GM19468 (cell line): ENCODE data around the gene FBLN5.

Experiments used
- ATAC-seq: cut with Tn5 transposase; IDR thresholded peaks from one replicate; pipeline ENCODE4 v1.9.1; 2021; ENCODE audit warnings: mild to moderate bottlenecking, moderate library complexity, moderate number of reproducible peaks; ENCODE audit not compliant: unreplicated experiment; ENCODE audit errors: extremely low read depth

Gene FBLN5

DNA sequence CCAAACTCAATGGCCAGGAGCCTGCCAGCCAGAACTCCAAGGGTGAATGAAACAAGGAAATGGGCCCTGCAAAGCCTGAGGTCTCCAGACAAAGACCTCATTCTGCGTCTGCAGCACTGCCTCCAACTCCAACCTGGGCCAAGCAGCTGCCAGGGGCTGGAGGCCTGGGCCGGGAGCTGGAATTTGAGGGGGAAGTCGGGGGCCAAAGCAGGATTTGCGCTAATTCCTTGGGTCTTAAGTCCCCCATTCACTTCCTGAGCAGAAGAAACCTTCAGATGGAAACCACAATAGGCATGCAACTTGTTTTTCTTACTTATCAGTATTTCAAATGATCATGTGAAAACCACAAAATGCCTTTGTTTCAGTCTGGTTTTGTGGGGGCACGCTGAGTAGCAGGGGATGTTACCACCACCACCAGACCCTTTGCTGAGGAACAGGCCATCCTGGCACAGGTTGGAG, 57.2 kb downstream of the FBLN5 start:
- ATAC-seq = no peak

DNA sequence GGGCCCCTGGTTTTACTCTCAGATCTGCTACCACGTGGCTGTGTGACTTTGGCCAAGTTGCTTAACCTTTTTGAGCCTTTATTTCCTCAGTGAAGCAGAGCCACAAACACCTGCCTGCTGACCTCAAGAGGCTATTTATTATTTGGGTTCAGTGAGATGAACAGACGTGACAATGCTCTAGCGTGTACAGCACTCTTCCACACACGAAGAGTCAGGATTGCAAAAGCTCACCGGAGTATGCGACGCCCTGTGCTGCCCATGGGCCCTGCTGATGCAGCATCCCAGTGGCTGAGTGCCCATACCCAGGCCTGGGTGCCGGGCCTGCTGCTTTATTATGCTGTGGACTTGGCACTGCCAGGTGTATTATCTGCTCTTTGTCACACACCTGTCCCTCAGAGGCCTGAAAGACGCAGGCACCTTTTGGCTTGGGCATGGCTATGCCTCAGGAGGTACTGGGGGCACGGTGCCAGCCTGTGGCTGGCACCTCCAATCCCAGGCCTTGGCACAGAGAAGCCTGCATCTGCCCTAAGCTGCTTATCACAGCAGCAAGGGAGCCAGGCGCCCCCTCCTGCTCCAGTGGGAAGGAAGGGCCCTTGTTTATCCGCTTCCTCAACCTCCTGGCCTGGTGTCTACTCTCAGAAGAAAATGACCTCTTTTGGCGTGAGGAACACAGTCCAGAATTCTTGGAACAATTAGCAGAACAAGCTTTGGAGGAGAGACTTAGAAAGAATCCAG, 57.9 kb downstream of the FBLN5 start:
- ATAC-seq = no peak

DNA sequence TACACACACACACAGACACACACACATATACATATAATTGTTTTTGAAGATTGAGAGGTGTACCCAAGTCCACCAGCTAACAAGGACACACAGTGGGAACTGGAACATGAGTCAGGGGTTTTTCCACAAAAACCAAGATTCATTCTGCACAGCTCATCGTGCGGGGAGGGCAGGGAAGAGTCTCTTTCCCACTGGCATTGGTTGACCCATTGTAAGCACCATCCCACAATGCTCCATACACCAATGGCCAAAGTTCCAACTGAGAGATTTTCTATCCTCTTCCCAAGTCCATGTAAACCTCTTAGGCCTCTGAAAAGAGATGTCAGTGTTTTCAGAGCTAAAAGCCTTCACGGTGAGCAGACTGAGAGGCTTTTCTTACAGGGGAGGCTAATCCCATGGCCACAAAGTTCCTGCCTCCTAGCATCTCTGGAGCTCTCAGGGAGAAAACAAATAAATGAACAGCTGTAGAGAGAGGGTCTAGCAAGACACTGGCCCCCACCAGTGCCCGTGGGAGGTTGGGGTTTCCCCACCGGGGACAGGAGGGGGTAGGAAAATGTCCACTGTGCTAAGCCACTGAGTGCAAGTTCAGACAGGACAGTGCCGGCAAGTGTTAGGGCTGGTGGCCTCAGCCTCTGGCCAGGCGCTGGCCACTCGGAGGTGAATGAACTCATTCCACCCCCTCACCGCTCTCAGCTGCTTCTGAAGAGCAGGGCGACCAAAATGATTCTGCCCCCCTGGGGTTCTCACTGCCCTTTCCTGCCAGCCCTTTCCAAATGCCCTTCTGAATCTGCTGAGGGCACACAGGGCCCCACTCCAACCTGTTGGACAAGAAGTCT, 58.6 kb downstream of the FBLN5 start:
- no peak for ATAC-seq

DNA sequence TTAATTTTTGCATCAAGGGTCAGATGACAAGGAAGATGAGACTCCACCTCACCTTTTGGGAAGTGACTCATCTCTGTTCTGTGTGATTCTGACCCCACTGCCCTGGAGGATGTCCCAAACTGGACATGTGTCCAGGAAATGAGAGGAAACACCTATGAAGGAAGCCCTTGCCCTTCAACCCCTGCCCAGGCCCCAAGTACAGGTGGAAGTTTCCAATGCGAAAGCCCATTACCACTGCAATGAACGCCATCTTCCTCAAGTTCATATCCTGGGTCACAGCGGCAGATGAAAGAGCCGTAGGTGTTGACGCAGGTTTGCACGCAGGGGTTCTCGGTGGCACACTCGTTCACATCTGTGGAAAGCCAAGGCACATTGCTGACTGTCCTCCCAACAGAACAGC, 60.5 kb downstream of the FBLN5 start:
- no peak for ATAC-seq

DNA sequence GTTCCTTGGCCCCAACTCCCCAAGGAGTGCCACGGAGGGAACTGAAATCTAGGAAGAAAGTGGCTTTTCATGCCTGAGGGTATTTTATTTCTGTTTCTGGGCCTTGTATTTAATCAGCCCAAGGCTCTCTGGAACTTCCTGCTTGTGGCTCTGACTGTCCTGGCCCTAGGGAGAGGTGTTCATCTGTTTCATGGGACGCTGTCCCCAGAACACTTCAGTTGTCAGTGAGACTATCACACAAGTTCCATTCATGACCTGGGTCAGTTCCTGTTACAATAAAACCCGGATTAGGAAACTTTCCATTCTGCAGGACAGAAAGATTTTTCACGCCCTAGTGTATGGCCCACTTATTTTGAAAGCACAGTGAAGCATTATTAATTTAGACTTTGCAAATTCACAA, 61.7 kb downstream of the FBLN5 start:
- no peak for ATAC-seq

DNA sequence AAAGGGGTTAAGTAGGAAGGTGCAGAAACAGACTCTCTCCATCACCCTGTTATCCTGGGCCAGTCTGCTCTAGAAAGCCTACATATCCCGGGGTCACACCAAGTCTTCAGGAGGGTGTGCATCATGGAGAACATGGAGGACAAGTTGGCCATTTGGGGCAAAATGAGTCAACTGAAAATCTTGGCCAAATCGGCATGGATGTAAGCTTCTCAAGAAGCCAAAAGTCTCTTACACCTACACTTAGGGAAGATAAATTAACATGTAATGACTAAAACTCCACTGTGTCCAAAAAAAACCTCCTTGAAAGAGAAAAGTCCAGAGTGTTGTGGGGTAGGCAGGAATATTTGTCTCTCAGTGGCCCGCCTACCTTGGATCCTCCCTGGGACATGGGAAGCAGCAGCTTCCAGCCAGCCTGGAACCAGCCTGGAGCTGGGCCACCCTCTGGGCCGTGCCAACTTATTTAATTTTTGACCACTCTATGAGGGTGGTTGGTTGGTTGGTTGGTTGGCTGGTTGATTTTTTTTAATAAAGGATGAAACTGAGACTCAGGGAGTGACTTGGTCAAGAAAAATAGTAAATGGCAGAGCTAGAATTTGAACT, 62.3 kb downstream of the FBLN5 start:
- no peak for ATAC-seq

DNA sequence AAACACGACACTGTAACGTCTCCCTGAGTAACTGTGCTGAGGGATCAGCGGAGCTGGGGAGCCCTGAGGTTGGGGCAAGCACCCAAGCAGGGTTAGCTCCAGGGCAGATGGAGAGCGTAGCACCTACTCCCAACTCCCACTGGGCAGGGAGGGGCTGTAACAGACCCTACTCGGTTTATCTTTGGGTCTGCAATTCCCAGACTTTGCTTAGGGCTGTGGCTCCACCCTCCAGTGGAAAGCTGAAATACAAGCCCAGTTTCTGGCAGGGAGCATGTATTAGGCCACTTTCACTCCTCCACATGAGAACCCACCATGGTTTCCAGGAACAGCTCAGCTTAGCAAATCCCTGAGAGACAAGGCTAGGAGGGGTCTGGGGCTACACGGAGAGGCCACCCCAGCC, 62.8 kb downstream of the FBLN5 start:
- ATAC-seq = no peak

DNA sequence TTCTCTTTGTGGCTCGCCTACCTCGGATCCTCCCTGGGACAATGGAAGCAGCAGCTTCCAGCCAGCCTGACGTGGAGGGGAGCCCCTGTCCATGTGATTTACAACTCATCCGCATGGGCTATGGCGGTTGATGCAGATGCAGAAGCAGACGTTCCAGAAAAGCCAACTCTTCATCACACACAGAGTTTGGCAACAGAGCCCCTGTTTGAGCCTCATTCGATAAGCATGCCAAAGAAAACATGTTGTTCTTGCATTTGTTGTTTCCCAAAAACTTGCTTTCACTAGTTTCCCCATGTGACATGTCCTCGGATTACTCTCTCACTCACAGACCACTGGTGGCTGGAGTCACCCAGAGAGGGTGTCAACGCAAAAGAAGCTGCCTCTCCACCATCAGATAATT, 63.7 kb downstream of the FBLN5 start:
- ATAC-seq = no peak

DNA sequence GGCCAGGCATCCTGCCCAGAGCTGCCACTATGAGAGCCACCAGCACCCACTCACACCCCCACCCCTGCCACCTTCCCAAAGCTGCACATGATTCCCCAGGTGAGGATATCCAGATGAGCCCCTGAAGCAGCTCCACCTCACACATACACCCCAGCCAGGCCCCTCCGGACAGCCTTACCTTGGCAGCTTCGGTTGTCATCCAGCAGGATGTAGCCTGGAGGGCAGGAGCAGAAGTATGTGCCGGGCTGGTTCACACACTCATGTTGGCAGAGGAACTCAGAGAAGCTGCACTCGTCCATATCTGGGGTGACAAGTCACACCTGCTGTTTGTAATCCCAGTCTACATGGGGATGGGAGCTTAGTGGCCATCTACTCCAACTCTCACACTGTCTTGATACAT, 64.7 kb downstream of the FBLN5 start:
- no peak for ATAC-seq

DNA sequence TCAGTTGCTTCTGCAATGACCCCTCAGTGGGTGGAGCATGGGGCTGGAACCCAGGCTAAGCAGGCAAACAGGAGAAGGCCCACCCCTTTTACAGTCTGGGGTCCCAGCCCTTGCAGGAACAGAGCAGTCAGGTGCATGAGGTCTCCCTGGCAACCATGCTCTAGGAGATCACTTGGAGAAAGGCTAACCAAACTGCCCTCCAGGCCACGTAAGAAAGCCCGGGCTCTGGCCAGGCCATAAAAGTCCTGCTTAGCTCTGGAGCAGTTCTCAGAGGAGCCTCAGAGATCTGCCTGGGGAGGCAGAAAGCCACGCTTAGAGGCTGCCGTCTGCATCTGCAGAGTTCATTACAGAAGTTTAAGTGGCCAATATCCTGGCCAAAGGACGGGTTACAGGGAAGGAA, 65.1 kb downstream of the FBLN5 start:
- no peak for ATAC-seq

DNA sequence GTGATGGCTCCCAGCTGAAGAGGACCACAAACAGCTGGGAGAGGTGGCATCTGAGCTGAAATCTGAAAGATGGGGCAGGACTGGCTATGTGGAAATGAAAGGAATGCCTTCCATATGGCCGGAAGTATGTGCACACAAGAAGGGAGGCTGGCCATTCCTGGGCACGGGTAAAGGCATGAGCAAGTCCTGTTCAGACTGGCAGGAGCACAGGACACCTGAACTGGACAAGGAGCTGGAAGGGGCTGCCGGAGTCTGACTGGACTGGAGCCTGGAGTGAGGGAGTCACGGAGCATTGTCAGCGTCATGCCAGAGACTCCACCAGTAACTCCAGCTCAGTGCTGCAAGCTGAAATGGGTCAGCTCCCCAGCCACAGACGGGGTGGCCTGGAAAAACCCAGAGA, 68.3 kb downstream of the FBLN5 start:
- no peak for ATAC-seq

DNA sequence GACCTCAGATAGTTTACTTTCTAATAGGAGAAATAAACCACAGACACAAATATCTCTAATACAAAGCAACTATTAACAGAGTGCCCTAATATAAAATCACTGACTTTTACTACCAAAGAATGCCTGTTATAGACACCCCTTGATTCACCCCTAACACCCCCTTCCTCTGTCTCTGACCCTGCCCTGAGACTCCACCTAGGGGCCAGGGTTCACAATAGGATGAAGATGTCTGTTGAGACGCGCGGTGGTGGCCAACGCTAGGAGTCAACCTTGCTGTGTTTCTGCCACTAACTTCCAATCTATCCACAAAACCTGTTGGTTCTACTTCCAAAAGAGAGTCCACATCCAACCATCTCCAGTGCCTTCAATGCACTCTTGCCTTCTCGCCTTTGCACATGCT, 69.2 kb downstream of the FBLN5 start:
- ATAC-seq = no peak

DNA sequence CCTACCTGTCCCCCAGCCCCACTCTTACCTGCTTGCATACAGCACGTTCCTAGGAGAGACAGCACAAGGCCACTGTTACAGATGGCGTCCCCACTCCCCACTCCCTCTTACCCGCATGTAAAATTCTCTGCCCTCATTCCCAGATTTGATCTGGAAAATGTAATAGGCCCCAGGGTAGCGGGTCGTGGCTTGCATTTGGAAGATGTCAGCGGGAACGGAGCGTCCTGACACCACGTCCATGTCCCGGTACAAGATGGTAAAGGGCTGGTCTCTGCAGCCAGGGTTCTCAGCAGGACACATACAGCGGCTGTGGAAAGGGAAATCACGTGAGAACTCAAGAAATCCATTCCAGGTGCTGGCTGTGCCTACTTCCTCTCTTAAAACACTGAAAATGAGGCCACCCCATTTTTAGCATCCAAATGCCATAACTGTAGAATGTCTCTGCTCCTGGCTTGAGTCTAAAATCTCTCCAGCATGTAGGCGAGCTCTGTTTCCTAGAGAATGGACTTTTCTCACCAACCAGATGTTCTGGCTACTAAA, 70.0 kb downstream of the FBLN5 start:
- no peak for ATAC-seq

DNA sequence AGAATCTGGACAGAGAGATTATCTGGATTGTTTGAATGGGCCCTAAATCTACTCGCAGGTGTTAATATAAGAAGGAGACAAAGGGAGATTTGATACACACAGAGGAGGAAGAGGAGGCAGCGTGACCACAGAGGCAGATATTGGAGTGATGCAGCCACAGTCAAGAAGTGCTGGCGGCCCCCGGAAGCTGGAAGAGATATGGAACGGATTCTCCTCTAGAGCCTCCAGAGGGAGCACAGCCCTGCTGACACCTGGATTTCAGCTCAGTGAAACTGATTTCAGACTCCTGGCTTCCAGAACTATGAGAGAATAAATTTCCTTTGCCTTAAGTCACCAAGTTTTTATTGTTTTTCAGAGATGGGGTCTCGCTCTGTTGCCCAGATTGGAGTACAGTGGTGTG, 71.0 kb downstream of the FBLN5 start:
- no peak for ATAC-seq

DNA sequence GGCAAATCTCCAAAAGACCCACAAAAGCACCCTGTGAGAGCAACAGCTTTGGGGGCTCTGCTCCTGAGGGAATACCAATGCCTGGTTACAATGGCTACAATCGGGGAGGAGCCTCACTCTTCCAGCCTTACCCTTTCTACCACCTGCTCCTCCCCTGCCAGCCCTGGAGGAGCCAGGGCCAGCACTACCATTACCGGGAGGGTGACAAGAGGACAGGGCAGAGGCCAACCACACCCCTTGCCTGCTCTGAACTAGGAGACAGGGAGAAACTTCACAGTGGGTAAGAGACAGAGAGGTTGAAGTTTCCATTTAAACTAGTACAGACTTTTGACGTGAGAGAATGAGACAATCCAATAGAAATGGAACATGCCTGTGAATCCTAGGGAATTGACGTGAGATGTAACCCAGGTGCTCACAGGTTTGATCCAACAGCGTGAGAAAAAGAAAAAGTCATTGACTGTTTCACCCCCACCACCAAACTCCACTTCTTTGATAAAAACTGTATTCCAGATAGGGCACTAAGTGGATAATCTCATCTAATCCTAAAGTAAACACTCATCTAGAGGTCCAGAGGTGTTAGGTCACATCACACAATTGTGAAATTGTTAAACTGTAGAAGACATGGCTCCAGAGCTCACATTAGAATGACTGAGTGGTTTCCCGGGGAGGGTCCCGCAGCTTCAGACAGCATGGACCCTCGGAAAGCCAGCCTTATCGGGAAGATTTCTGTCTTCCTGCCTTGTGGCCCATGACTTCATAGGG, 71.8 kb downstream of the FBLN5 start:
- ATAC-seq = no peak

DNA sequence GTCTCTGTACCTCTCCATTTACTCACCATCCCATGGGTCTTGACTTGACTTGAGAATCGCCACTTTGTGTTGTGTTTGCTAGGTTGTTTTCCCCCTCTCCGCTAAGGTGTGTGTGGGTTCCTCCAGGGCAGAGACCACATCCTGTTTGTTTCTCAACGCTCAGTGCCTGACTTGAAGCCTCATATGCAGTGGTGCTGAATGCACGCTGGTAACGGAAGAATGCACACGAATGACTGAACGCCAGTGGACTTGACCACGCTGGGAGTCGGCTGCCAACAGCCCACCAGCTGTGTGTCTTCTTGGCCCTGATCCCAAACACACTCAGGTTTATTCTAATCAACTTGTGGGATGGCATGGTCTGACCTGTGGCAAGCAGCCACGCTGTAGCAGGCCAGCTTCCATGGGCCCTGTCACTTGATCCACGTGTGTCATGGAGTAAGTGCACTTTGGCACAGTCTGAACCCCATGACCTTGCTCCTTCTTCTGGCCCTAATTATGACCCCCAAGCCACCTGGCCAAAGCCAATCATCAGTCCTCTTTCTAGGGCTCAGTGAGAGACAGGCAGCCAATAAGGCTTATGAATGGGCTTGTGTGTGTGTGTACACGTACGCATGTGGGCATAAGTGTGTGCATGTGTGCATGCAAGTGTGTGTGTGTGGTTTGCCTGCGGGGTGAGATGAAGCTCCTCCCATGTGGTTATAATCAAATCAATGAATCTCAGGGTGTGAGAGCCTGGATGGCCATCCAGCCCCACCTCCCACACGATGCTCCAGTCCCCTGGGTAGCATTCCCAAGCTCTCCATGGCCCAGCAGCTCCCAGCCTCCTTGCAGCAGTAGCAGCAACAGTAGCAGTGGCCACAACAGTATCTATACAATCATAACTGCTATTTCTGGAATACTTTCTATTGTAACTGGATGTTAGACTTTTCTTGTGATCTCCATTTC, 73.8 kb downstream of the FBLN5 start:
- ATAC-seq = peak; percentile 93

DNA sequence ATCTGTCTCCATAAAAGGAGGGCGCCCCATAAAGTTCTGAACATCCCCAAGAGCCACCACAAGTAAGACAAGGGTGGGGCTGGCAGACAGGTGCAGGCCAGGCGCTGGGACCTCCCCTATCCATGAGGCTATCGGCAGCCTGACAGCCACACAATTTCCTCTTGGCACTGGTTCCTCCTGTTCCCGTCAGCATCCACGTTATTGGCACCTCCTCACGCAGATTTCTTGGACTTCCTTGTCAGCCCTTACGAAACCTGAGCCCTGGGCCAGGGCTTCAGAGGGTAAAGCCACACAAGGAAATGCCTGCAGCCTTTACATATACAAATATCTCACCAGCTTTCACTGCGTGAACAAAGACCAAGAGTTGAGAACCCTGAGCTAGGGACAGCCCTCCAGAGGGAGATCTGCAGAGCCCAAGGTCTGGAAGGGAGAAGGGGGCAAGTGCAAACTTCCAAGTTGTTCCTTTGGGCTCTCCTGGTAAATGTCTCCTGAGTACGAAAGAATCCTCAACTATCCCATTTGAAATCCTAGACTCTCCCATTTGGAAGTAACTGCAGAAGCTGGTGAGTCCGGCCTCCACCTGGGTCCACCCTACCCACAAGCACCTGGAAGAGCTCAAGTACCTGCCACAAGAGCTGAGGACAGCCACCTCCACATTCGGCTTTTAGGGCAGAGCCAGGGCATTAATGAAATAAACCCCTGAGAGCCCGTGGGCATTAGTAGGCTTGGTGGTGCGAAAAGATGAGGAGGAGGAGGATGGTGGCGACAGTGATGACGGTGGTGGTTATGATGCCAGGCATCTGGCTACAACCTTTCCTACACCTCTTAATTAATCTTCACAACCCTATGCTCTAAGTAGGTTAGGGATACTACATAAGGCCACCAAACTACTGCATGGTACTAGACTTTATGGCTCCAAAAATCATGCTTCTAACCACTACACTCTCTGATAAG, 74.7 kb downstream of the FBLN5 start:
- ATAC-seq = no peak

DNA sequence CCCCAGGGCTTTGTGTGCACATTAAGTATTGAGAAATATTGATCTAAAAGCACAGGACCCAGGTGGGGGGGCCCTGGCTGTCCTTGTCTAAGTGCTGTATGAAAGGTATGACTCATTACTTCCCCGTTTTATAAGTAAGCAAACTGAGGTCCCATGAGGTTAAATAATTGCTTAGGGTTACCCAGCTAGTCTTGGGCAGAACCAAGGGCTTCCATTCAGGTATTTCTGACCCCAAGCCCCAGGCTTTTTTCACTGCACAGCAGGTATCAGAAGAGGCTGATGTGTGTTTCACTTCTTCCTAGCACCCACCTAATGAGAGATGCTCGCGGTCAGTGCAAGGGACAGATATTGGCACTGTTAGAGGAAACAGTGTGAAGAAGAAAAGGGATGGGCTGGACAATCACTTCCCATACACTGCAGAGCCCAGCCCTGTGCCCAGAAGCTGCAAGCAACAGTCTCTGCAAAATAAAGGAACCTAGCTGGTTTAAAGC, 75.4 kb downstream of the FBLN5 start:
- ATAC-seq = peak; percentile 18
